ENCODE measurements around the gene SORL1-AS1.
"Not testable (repeated sequence)": the region's sequence is repeated elsewhere in the genome, so short reads cannot be mapped to it uniquely, and the experiment has no call there.

SORL1-AS1 gene

DNA sequence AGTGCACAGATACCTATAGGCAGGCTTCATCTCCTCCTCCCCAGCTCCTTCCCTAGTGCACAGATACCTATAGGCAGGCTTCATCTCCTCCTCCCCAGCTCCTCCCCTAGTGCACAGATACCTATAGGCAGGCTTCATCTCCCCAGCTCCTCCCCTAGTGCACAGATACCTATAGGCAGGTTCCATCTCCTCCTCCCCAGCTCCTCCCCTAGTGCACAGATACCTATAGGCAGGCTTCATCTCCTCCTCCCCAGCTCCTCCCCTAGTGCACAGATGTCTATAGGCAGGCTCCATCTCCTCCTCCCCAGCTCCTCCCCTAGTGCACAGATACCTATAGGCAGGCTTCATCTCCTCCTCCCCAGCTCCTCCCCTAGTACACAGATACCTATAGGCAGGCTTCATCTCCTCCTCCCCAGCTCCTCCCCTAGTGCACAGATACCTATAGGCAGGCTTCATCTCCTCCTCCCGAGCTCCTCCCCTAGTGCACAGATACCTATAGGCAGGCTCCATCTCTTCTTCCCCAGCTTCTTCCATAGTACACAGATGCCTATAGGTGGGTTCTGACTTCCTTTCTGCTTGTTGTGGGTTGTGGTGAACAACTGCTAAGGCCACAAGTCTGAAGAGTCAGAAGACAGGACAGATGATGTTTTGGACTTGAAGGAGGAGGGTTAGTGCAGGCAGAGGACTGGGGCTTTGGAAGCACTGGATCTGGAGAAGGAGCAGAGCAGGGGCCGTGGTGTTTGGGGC, 28.9 kb upstream of the SORL1-AS1 start:
- H3K4me1 ChIP-seq (ENCODE audit: control insufficient read depth, insufficient read depth, low read length, poor library complexity, severe bottlenecking) = peaks cover 28% of the 10 kb centered on the region
- not testable (repeated sequence) for H3K27me3 ChIP-seq (ENCODE audit: control insufficient read depth, insufficient read depth, low read length); H3K27me3 Mint-ChIP-seq; H3K9me3 ChIP-seq (ENCODE audit: control insufficient read depth in 2 of 2, low read length in 2 of 2); H3K9me3 Mint-ChIP-seq
- Mint-ChIP-seq H3K4me3 (peak overlapping the region; percentile 4 to 87 (median 78)), H3K27ac (peak overlapping the region; percentile 84 to 98 (median 94)), H3K36me3 (peaks cover 41% of the 10 kb centered on the region), H3K4me1 (peaks cover 12 to 80% (median 38%) of the 10 kb centered on the region in 4 donors)
- ATAC-seq (ENCODE audit: low read depth in 2 of 2) = peak; percentile 64 to 72
- peak overlapping the region; percentile 44 for H3K27ac ChIP-seq (ENCODE audit: insufficient read depth, low read length, poor library complexity, severe bottlenecking)
- H3K4me3 ChIP-seq (ENCODE audit: low read depth, low read length) = peak overlapping the region; percentile 58
- DNase-seq = peak; percentile 30 to 84 (median 69)
- H3K36me3 ChIP-seq (ENCODE audit: control insufficient read depth, insufficient read depth, low read length) = peaks cover 69% of the 10 kb centered on the region

DNA sequence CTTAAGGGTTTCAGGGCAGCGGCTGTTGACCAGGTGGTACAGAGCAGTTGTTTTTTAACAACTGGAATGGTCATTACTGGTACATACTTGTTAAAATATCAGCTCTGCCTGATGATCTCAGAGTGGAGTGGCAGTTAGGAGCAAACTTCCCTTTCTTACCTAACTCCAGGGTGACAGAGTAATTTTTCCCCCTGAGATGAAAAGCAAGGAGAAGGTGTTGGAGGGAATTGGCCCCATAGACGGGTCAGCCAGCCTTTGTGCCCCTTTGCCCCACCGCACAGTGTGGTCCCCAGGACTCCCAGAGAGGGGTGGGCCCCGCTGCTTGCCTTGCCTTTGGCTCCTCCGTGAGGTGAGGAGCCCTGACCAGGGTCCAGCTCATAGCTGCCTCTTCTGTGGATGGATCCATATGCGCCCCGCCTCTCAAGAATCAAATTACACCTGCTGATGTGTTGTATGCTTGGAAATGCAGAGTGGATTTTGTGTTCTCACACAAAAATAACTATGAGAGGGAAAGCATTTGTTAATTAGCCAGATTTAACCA, 27.0 kb upstream of the SORL1-AS1 start:
- H3K4me1 Mint-ChIP-seq = peaks cover 18 to 87% (median 50%) of the 10 kb centered on the region in 4 donors
- Histone ChIP-seq H3K4me1 (ENCODE audit: control insufficient read depth, insufficient read depth, low read length, poor library complexity, severe bottlenecking) (peaks cover 42% of the 10 kb centered on the region), H3K36me3 (ENCODE audit: control insufficient read depth, insufficient read depth, low read length) (peaks cover 66% of the 10 kb centered on the region), H3K27me3 (ENCODE audit: control insufficient read depth, insufficient read depth, low read length) (no peaks in the 10 kb centered on the region), H3K4me3 (ENCODE audit: low read depth, low read length) (no peak overlapping the region), H3K9me3 (ENCODE audit: control insufficient read depth in 2 of 2, low read length in 2 of 2) (no peaks in the 10 kb centered on the region), H3K27ac (ENCODE audit: insufficient read depth, low read length, poor library complexity, severe bottlenecking) (no peak overlapping the region)
- H3K9me3 Mint-ChIP-seq = no peaks in the 10 kb centered on the region
- no peak overlapping the region for H3K4me3 Mint-ChIP-seq
- peaks cover 34% of the 10 kb centered on the region for H3K36me3 Mint-ChIP-seq
- H3K27me3 Mint-ChIP-seq = no peaks in the 10 kb centered on the region
- DNase-seq (no peak), ATAC-seq (ENCODE audit: low read depth in 2 of 2) (no peak)
- peak overlapping the region in 1 of 3 donors; percentile 54 for H3K27ac Mint-ChIP-seq

- Mint-ChIP-seq H3K27me3 (no peaks in the 10 kb centered on the region), H3K4me3 (no peak overlapping the region), H3K4me1 (peaks cover 13 to 88% (median 49%) of the 10 kb centered on the region in 4 donors), H3K27ac (peak overlapping the region in 2 of 3 donors; percentile 43 to 62), H3K9me3 (no peaks in the 10 kb centered on the region), H3K36me3 (peaks cover 34% of the 10 kb centered on the region)
- peaks cover 66% of the 10 kb centered on the region for H3K36me3 ChIP-seq (ENCODE audit: control insufficient read depth, insufficient read depth, low read length)
- no peak overlapping the region for H3K27ac ChIP-seq (ENCODE audit: insufficient read depth, low read length, poor library complexity, severe bottlenecking)
- no peak overlapping the region for H3K4me3 ChIP-seq (ENCODE audit: low read depth, low read length)
- DNase-seq (no peak), ATAC-seq (ENCODE audit: low read depth in 2 of 2) (no peak)
- H3K9me3 ChIP-seq (ENCODE audit: control insufficient read depth in 2 of 2, low read length in 2 of 2) = no peaks in the 10 kb centered on the region
- H3K4me1 ChIP-seq (ENCODE audit: control insufficient read depth, insufficient read depth, low read length, poor library complexity, severe bottlenecking) = peaks cover 46% of the 10 kb centered on the region
- no peaks in the 10 kb centered on the region for H3K27me3 ChIP-seq (ENCODE audit: control insufficient read depth, insufficient read depth, low read length)
Observed at GRCh38 chr11:121478895-121479697, 26.3 kb upstream of the SORL1-AS1 start.

DNA sequence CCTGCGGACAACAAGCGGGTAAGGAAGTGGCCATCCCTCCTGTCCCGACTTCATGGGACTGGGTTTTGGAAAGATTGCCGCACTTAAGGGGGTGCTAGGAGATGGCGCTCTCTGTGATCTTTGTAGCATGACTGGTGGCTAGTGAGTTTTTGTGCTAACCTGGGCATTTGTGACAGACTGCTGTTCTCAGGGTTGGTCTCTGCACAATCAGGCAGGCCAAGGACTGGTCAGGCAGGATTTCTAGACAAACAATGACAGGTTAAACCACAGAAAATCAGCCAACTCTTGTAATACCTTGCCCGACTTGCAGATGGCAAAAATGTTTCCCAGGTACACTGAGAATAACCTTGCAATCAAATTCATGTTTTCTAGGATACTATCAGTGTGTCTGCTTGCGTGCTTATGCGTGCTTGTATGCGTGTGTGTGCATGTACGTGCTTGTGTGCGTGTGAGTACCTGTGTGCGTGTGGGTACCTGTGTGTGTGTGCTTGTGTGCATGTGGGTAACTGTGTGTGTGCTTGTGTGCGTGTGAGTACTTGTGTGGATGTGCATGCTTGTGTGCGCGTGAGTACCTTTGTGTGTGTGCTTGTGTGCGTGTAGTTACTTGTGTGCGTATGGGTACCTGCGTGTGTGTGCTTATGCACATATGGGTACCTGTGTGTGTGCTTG, 25.6 kb upstream of the SORL1-AS1 start:
- Histone ChIP-seq H3K4me1 (ENCODE audit: control insufficient read depth, insufficient read depth, low read length, poor library complexity, severe bottlenecking) (peaks cover 46% of the 10 kb centered on the region), H3K27ac (ENCODE audit: insufficient read depth, low read length, poor library complexity, severe bottlenecking) (no peak overlapping the region), H3K4me3 (ENCODE audit: low read depth, low read length) (no peak overlapping the region), H3K27me3 (ENCODE audit: control insufficient read depth, insufficient read depth, low read length) (no peaks in the 10 kb centered on the region), H3K9me3 (ENCODE audit: control insufficient read depth in 2 of 2, low read length in 2 of 2) (no peaks in the 10 kb centered on the region), H3K36me3 (ENCODE audit: control insufficient read depth, insufficient read depth, low read length) (peaks cover 65% of the 10 kb centered on the region)
- ATAC-seq (ENCODE audit: low read depth in 2 of 2) = no peak
- Mint-ChIP-seq H3K27ac (peak overlapping the region in 2 of 3 donors; percentile 14 to 62), H3K9me3 (no peaks in the 10 kb centered on the region), H3K27me3 (no peaks in the 10 kb centered on the region), H3K4me3 (no peak overlapping the region), H3K36me3 (peaks cover 31% of the 10 kb centered on the region), H3K4me1 (peaks cover 6 to 86% (median 44%) of the 10 kb centered on the region in 4 donors)
- no peak for DNase-seq

DNA sequence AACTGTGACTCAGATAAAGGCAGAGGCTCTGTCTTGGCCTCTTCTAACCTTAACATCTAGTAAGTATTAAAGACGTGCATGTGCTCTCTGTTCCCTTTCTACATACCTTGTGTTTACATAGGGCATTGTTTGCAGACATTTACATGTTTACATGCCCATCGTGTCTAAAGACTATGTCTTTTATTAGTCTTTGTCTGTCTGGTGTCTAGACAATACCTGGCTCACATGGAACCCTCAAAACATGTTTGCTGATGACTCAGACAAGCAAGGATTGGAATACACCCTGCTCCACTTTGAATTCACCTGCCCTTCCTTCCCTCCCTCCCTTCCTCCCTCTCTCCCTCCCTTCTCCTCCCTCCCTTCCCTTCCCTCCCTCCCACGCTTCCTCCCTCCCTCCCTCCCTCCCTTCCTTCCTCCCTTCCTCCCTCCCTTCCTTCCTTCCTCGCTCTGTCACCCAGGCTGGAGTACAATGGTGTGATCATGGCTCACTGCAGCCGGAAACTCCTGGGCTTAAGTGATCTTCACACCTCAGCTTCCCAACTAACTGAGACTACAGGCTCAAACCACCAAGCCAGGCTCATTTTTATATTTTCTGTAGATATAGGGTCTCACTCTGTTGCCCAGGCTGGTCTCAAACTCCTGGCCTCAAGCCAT, 23.7 kb upstream of the SORL1-AS1 start:
- Mint-ChIP-seq H3K9me3 (no peaks in the 10 kb centered on the region), H3K27ac (no peak overlapping the region), H3K4me3 (peak overlapping the region in 1 of 4 donors; percentile 53), H3K27me3 (no peaks in the 10 kb centered on the region), H3K36me3 (peaks cover 39% of the 10 kb centered on the region), H3K4me1 (peaks cover 6 to 85% (median 47%) of the 10 kb centered on the region in 4 donors)
- H3K4me1 ChIP-seq (ENCODE audit: control insufficient read depth, insufficient read depth, low read length, poor library complexity, severe bottlenecking) = peaks cover 38% of the 10 kb centered on the region
- no peaks in the 10 kb centered on the region for H3K9me3 ChIP-seq (ENCODE audit: control insufficient read depth in 2 of 2, low read length in 2 of 2)
- no peak overlapping the region for H3K4me3 ChIP-seq (ENCODE audit: low read depth, low read length)
- DNase-seq (no peak), ATAC-seq (ENCODE audit: low read depth in 2 of 2) (no peak)
- no peak overlapping the region for H3K27ac ChIP-seq (ENCODE audit: insufficient read depth, low read length, poor library complexity, severe bottlenecking)
- H3K27me3 ChIP-seq (ENCODE audit: control insufficient read depth, insufficient read depth, low read length) = no peaks in the 10 kb centered on the region
- H3K36me3 ChIP-seq (ENCODE audit: control insufficient read depth, insufficient read depth, low read length) = peaks cover 74% of the 10 kb centered on the region

GRCh38 chr11:121474680-121475079, 21.9 kb upstream of the SORL1-AS1 start:
- Histone ChIP-seq H3K36me3 (ENCODE audit: control insufficient read depth, insufficient read depth, low read length) (peaks cover 84% of the 10 kb centered on the region), H3K27me3 (ENCODE audit: control insufficient read depth, insufficient read depth, low read length) (no peaks in the 10 kb centered on the region), H3K4me3 (ENCODE audit: low read depth, low read length) (no peak overlapping the region), H3K4me1 (ENCODE audit: control insufficient read depth, insufficient read depth, low read length, poor library complexity, severe bottlenecking) (peaks cover 30% of the 10 kb centered on the region), H3K9me3 (ENCODE audit: control insufficient read depth in 2 of 2, low read length in 2 of 2) (no peaks in the 10 kb centered on the region), H3K27ac (ENCODE audit: insufficient read depth, low read length, poor library complexity, severe bottlenecking) (no peak overlapping the region)
- Mint-ChIP-seq H3K27me3 (no peaks in the 10 kb centered on the region), H3K36me3 (peaks cover 50% of the 10 kb centered on the region), H3K9me3 (no peaks in the 10 kb centered on the region), H3K4me3 (peak overlapping the region in 1 of 4 donors; percentile 35), H3K4me1 (peaks cover 6 to 86% (median 52%) of the 10 kb centered on the region in 4 donors), H3K27ac (peak overlapping the region in 2 of 3 donors; percentile 7 to 43)
- no peak for ATAC-seq (ENCODE audit: low read depth in 2 of 2)
- no peak for DNase-seq

All from CD4-positive, CD25-positive, alpha-beta regulatory T cell (primary cell).